ENCODE results near the gene FBXL5. TPM values are rescaled to one million over a fixed set of nuclear protein-coding genes. Genes with fewer than 3 reads are reported as not detected.

Gene FBXL5
- total RNA-seq, 2 donors from 2014 or later: 81.0 to 83.1 TPM

DNA sequence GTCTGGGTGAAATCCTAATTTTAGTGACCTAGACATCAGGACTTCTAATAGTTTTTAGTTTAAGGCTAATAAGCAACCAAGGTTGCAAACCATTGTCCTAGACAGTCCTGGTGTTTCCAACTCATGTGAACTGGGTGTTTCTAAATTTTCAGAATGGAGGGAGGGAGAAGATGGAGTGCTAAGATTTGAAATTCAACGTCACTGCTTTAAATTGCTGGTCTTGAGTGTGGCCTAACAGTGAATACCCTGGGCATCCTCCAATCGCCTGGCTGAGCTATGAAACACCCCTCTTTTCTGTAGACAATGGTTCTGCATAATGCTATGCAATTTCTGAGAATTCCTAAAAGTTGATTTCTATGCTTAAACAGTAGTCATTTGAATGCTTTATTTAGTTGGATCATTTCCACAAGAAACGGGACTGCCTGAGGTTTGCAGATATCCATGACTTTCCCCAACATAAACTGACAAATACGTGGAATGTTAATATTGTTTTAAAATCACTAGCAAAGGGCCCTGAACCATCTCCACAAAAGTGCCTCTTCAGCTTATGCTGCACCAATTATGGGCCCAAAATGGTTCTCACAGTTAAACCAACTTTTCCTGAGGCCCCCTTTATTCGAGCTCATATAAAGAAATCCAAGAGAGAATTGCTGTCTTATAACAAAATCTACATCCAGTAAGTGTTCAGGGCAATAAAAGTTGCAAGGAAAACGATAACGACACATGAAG, 1.1 kb downstream of the FBXL5 start:
- DNase-seq (ENCODE audit: low spot score): no peak
- Histone ChIP-seq H3K9me3 (no peaks in the 10 kb centered on the region), H3K4me3 (peak overlapping the region; percentile 84 to 87), H3K27ac (peak overlapping the region; percentile 99 to 100), H3K27me3 (no peaks in the 10 kb centered on the region), H3K4me1 (peaks cover 0 to 56% of the 10 kb centered on the region in 2 donors), H3K36me3 (no peaks in the 10 kb centered on the region)
- TF ChIP-seq CTCF (IDR thresholded peaks at IDR 0.05): no peak

DNA sequence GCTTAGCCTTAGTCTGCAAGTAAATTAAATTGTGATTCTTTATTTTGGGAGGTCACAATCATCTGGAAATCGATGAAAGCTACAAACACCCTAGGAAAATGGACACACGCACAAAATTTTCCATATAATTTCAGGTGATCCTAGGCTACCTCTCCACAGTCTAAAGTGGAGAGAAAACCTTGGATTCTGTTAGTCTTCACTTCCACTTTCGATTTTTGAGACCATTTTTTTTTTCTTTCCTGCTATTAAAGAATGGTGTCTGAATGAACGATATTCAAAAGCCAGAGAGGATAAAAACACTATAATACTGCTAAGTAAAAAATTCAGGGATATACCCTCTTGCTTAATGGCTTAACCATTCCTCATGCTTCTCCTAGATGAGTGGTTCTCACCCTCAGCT, 1.7 kb downstream of the FBXL5 start:
- no peaks in the 10 kb centered on the region for H3K27me3 ChIP-seq
- H3K27ac ChIP-seq: peak overlapping the region; percentile 99 to 100
- H3K36me3 ChIP-seq: no peaks in the 10 kb centered on the region
- peak overlapping the region; percentile 84 to 87 for H3K4me3 ChIP-seq
- no peak for DNase-seq (ENCODE audit: low spot score)
- H3K9me3 ChIP-seq: no peaks in the 10 kb centered on the region
- H3K4me1 ChIP-seq: peaks cover 0 to 59% of the 10 kb centered on the region in 2 donors
- TF ChIP-seq CTCF (IDR thresholded peaks at IDR 0.05): no peak

DNA sequence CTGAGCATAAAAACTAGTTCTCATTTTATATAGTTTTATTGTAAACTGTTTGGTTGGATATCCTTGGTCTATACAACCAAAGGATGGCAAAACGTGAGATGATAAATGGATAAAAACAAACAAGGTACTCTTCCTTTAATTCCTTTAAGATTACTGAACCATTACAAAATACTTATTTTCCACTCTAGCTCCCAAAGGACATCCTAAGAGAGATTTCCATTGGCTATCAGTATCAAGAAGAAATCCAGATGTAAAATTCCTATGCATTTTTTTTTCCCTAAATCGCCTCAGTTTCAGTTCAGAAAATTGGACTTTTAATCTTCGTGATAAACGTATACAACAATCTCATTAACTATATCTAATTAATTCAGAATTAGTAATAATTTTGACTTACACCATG, 2.3 kb downstream of the FBXL5 start:
- no peaks in the 10 kb centered on the region for H3K27me3 ChIP-seq
- peak overlapping the region in 1 of 2 donors; percentile 84 for H3K4me3 ChIP-seq
- H3K27ac ChIP-seq: peak overlapping the region; percentile 99 to 100
- TF ChIP-seq CTCF (IDR thresholded peaks at IDR 0.05): no peak
- DNase-seq (ENCODE audit: low spot score): no peak
- no peaks in the 10 kb centered on the region for H3K9me3 ChIP-seq
- no peaks in the 10 kb centered on the region for H3K36me3 ChIP-seq
- H3K4me1 ChIP-seq: peaks cover 0 to 59% of the 10 kb centered on the region in 2 donors

DNA sequence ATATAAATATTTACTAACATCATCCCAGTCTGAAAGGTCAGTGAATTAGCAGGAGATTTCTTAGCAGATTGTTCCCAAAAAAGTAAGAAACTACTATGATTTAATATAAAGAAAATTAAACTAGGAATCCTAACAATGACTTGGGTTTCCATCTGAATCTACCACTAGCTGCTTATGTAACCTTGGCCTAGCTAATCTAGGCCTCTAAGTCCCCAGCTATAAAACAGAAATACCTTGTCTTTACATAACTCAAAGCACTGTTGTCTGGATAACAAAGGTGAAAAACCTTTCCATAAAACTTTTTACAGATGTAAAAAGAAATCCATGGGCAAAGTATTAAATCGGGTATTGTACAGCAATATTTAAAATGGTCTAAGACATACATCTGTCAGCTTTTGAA, 3.0 kb downstream of the FBXL5 start:
- Histone ChIP-seq H3K36me3 (no peaks in the 10 kb centered on the region), H3K27ac (peak overlapping the region; percentile 99 to 100), H3K4me3 (no peak overlapping the region), H3K27me3 (no peaks in the 10 kb centered on the region), H3K4me1 (peaks cover 0 to 59% of the 10 kb centered on the region in 2 donors), H3K9me3 (no peaks in the 10 kb centered on the region)
- no peak for TF ChIP-seq CTCF (IDR thresholded peaks at IDR 0.05)
- no peak for DNase-seq (ENCODE audit: low spot score)

- TF ChIP-seq CTCF (IDR thresholded peaks at IDR 0.05): no peak
- no peaks in the 10 kb centered on the region for H3K27me3 ChIP-seq
- DNase-seq (ENCODE audit: low spot score): no peak
- no peaks in the 10 kb centered on the region for H3K9me3 ChIP-seq
- H3K4me1 ChIP-seq: peaks cover 0 to 59% of the 10 kb centered on the region in 2 donors
- H3K36me3 ChIP-seq: no peaks in the 10 kb centered on the region
- H3K27ac ChIP-seq: peak overlapping the region; percentile 99 to 100
- no peak overlapping the region for H3K4me3 ChIP-seq
Observed at GRCh38 chr4:15651676-15652075, 3.5 kb downstream of the FBXL5 start.

Measured in right atrium auricular region (tissue), 2 donors.